Heart right ventricle (tissue), 16 donors: ENCODE measurements around the gene ACKR3. TPM values are rescaled to one million over a fixed set of nuclear protein-coding genes. Genes with fewer than 3 reads are reported as not detected.

Source experiments
- ATAC-seq, 8 donors: fragments of 200-7000 bp; cut with Tn5 transposase; one replicate each; pipeline ENCODE4 v1.9.1; 2020; ENCODE audit warnings: mild to moderate bottlenecking in 8 of 8, moderate library complexity in 8 of 8, moderate number of reproducible peaks in 1 of 8
- DNase-seq, 2 donors: peaks; one replicate each; pipeline ENCODE4 v3.0.0-alpha.2; 2020
- H3K27ac ChIP-seq, 10 donors: fragments of 200-600 bp; sonication (generic) in 2 of 10; one replicate each; pipeline versions ENCODE4 v1.5.0 to v1.8.0; 2020 to 2022; ENCODE audit warnings: mild to moderate bottlenecking in 3 of 10
- H3K27me3 ChIP-seq, 7 donors: fragments of 200-600 bp; one replicate each; pipeline ENCODE4 v1.8.0; 2021 to 2022; ENCODE audit warnings: mild to moderate bottlenecking in 2 of 7
- H3K36me3 ChIP-seq, 9 donors: fragments of 200-600 bp; sonication (generic) in 1 of 9; one replicate each; pipeline versions ENCODE4 v1.5.0 to v1.8.0; 2020 to 2022; ENCODE audit warnings: mild to moderate bottlenecking in 2 of 9
- H3K4me1 ChIP-seq, 9 donors: fragments of 200-600 bp; sonication (generic) in 1 of 9; one replicate each; pipeline versions ENCODE4 v1.5.0 to v1.8.0; 2020 to 2022; ENCODE audit warnings: mild to moderate bottlenecking in 4 of 9
- H3K4me3 ChIP-seq, 10 donors: fragments of 200-600 bp; sonication (generic) in 2 of 10; one replicate each; pipeline versions ENCODE4 v1.5.0 to v1.8.0; 2020 to 2022; ENCODE audit warnings: mild to moderate bottlenecking in 7 of 10, moderate library complexity in 2 of 10
- H3K9me3 ChIP-seq, 11 donors: fragments of 200-600 bp in 10 of 11; sonication (generic) in 2 of 11; one replicate each; pipeline versions ENCODE4 v1.5.0 to v1.8.0; 2013 to 2022; ENCODE audit warnings: mild to moderate bottlenecking in 2 of 11, control low read depth in 1 of 11, moderate library complexity in 1 of 11
- CTCF ChIP-seq, 9 donors: fragments of 200-600 bp; sonication (generic) in 2 of 9; IDR thresholded peaks; one replicate each; pipeline versions ENCODE4 v1.5.0 to v1.8.0; 2021 to 2022; ENCODE audit warnings: antibody characterized with exemption in 9 of 9, mild to moderate bottlenecking in 5 of 9, moderate library complexity in 1 of 9
- WGBS, 2 donors: extraction: QIAGEN DNeasy Blood & Tissue Kit; methylation state at CpG; one replicate each; pipeline ENCODE4 v1.1.7; 2013; ENCODE audit warnings: inconsistent platforms in 1 of 2; 5-methylcytosine and 5-hydroxymethylcytosine counted together
- intact Hi-C, 10 donors: fragments of 100-400 bp; cut with DNase I; formaldehyde crosslinking; loops; one replicate each; pipeline versions ENCODE4 v1.11.1 to v1.14.2; 2022
- polyA plus RNA-seq, 2 donors: library from polyadenylated mRNA; stranded (reverse); fragments of 200-250 nt; gene quantifications; one replicate each; pipeline ENCODE4 v1.2.3, GENCODE V29; 2013
- total RNA-seq, 10 donors: library from RNA; stranded (reverse); fragmentation: NEBNext Ultra II Directional in 3 of 10; extraction: Animal tissue kit (Norgen Biotek cat#: 25700) in 3 of 10; gene quantifications; one replicate each; pipeline versions ENCODE4 v1.2.1 to v1.2.4, GENCODE V29; 2021 to 2023
- donor health status: Arrhythmogenic right ventricular cardiomyopathy.
- donor health status: ischemic (EF 13 %, LVEDD 7.1; RV severe dilation, severe dysfunction).
- donor health status: healthy with polysubstance abuse.
- donor health status: DM: no; HTN: yes; CAD: no.
- donor health status: DM: no; HTN: no; CAD: no.
- donor health status: ischemic (EF 25% LVEDD 6.9; RV normal size, moderate dysfunction).
- donor health status: ischemic (EF 25% LVEDD 5.7; RV mildly dilated, moderate dysfunction).
- donor health status: healthy.
- donor health status: DM: yes; HTN: yes; CAD: no.
- donor health status: Ischemic cardiomyopathy.
- donor health status: ischemic (EF 35%, LVEDD 5.7; RV mildly dilated, moderate dysfunction).
- donor health status: nonischemic (EF 11% LVEDD 7.7; RV severe dilation, severe dysfunction).
- donor health status: DM: yes; HTN: yes; CAD: no.
- donor health status: PGD.
- donor health status: ischemic (EF 29% LVEDD 5.4; RV normal size, mild dysfunction).
- donor health status: nonischemic (EF 23%, LVEDD 6.1; RV moderate dilation, normal function).

ACKR3 gene
- total and polyA plus RNA-seq, 12 donors: 17.7 to 102 (median 42.5) TPM

- Histone ChIP-seq H3K36me3 (no peaks in the 10 kb centered on the region), H3K27me3 (no peaks in the 10 kb centered on the region), H3K4me3 (no peak overlapping the region), H3K27ac (no peak overlapping the region), H3K4me1 (peaks cover 0 to 30% (median 10%) of the 10 kb centered on the region in 9 donors), H3K9me3 (no peaks in the 10 kb centered on the region)
- no peak for TF ChIP-seq CTCF (IDR thresholded peaks at IDR 0.05)
- no peak for ATAC-seq
- WGBS, 2 donors: 72 to 96% methylated on average over 2 of the region's 2 CpGs
- intact Hi-C loops: no loop called here
- no peak for DNase-seq
Measured at GRCh38 chr2:236593531-236593930, 23.9 kb downstream of the ACKR3 start.

GRCh38 chr2:236593956-236594355 is 24.3 kb downstream of the ACKR3 start:
- ATAC-seq (no peak), DNase-seq (no peak)
- Histone ChIP-seq H3K36me3 (no peaks in the 10 kb centered on the region), H3K4me3 (no peak overlapping the region), H3K9me3 (no peaks in the 10 kb centered on the region), H3K27me3 (no peaks in the 10 kb centered on the region), H3K27ac (no peak overlapping the region), H3K4me1 (peaks cover 0 to 34% (median 10%) of the 10 kb centered on the region in 9 donors)
- intact Hi-C loops: no loop called here
- TF ChIP-seq CTCF (IDR thresholded peaks at IDR 0.05): no peak

GRCh38 chr2:236597629-236598028 is 28.0 kb downstream of the ACKR3 start:
- intact Hi-C loops: no loop called here
- Histone ChIP-seq H3K27ac (peak overlapping the region in 6 of 10 donors; percentile 1 to 62 (median 30)), H3K4me3 (no peak overlapping the region), H3K4me1 (peaks cover 0 to 35% (median 5%) of the 10 kb centered on the region in 9 donors), H3K36me3 (no peaks in the 10 kb centered on the region), H3K27me3 (no peaks in the 10 kb centered on the region), H3K9me3 (no peaks in the 10 kb centered on the region)
- WGBS, 2 donors: 31 to 39% methylated on average over 4 of the region's 4 CpGs
- DNase-seq (no peak), ATAC-seq (peak in 7 of 8 donors; percentile 23 to 78 (median 40))
- TF ChIP-seq CTCF (IDR thresholded peaks at IDR 0.05): no peak

- H3K27ac ChIP-seq: peak overlapping the region in 3 of 10 donors; percentile 5 to 60 (median 39)
- H3K4me3 ChIP-seq: no peak overlapping the region
- TF ChIP-seq CTCF (IDR thresholded peaks at IDR 0.05): no peak
- intact Hi-C loops: no loop called here
- peak in 7 of 8 donors; percentile 21 to 71 (median 41) for ATAC-seq
- DNase-seq: no peak
- H3K36me3 ChIP-seq: no peaks in the 10 kb centered on the region
- H3K4me1 ChIP-seq: peaks cover 0 to 29% (median 4%) of the 10 kb centered on the region in 9 donors
- H3K9me3 ChIP-seq: no peaks in the 10 kb centered on the region
- H3K27me3 ChIP-seq: no peaks in the 10 kb centered on the region
- 67 to 72% methylated on average over 5 of the region's 5 CpGs for WGBS, 2 donors
Measured at GRCh38 chr2:236599059-236599458, 29.4 kb downstream of the ACKR3 start.
